ENCODE measurements around the gene LIF.

DNA sequence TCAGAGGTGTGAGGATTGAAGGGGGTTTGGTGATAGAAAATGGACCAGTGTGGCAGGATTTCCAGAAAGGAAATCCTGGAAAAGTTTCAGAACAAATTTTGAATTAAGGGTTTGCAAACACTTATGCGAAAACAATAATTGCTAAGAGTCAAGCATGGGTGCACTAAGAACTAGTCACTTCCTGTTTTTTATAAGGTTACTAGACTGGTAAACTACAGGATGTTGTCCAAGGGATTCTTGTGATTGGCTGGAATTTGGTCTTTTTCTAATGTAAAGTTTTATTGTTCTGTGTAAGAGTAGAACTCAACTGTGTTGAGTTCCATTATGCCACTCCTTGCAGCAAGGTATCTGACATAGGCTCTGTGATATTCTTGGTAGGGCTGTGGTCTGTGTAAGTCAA is 54.1 kb downstream of the LIF start:
- TF ChIP-seq EZH2 (IDR thresholded peaks at IDR 0.05; ENCODE audit: insufficient read depth, poor library complexity, severe bottlenecking): no peak
- no peak for TF ChIP-seq EZH2phosphoT487 (IDR thresholded peaks at IDR 0.05; ENCODE audit: insufficient read depth, low read depth)

Data from GM23248 (cell line).